HG02884 (cell line): ENCODE results near the gene CCND2.
"Not testable (repeated sequence)": the region's sequence is repeated elsewhere in the genome, so short reads cannot be mapped to it uniquely, and the experiment has no call there.

Experiments
- ATAC-seq: cut with Tn5 transposase; IDR thresholded peaks from one replicate; pipeline ENCODE4 v1.9.1; 2021; ENCODE audit warnings: mild to moderate bottlenecking, moderate library complexity; ENCODE audit not compliant: unreplicated experiment

Gene CCND2

GRCh38 chr12:4273652-4274395, at the start of gene CCND2:
Gene CCND2 (plus strand): TSS chr12:4273762. CDS start chr12:4274041, 279 bp downstream.
- no peak for ATAC-seq

GRCh38 chr12:4224206-4224889, 49.2 kb upstream of the CCND2 start:
- no peak for ATAC-seq

DNA sequence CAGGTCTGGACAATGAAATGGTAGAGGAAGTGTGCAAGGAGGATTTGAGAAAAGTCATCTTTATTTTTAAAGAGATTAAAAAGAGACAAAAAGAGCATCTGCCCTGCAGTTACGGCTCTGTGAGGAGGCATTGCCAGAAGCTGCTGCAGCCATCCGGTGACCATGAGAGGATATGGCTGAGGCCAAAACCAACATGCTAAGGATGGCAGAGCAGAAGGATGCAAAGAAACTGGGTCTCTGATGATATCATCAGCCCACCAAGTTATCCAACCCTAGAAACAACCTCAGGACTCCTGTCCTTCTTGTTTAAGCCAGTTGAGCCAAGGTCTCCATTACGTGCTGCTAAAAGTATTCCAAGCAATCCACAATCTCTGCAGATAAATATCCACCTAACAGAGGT, 48.0 kb upstream of the CCND2 start:
- no peak for ATAC-seq

- ATAC-seq: no peak
These were observed 46.5 kb upstream of the CCND2 start for GRCh38 chr12:4227046-4227445.

DNA sequence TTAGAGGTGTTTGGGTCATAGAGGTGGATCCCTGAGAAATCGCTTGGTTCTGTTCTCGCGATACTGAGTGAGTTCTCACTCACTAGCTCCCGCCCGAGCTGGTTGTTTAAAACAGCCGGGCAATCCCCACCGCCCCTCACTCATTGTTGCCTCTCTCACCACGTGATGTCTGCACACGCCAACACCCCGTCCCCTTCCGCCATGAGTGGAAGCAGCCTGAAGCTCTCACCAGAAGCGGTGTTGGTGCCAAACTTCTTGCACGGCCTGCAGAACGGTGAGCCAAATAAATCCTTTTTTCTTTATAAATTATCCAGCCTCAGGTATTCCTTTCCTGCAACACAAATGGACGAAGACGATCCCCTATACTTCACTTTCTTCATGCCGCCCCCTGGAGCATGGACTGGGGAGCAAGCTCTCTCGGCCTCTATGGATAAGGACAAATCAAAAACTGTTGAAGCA, 45.4 kb upstream of the CCND2 start:
- ATAC-seq: no peak

DNA sequence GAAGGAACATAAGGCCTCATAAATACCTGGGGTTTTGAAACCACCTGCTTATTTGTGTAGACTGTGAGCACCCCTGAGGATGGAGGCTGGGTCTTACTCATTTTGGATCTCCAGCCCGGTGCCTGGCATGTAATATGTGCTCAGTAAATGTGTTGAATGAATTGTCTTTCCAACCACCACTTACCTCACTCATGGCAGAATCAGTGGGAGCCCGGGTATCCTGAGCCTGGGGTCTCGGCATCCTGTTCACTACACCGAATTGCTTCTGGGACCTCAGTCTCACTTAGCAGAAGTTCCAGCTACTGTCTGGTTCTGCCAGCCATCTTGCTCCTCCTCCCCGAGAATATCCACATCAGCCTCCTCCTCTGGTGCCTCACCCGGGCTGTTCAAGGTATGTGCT, 43.0 kb upstream of the CCND2 start:
- ATAC-seq: no peak

DNA sequence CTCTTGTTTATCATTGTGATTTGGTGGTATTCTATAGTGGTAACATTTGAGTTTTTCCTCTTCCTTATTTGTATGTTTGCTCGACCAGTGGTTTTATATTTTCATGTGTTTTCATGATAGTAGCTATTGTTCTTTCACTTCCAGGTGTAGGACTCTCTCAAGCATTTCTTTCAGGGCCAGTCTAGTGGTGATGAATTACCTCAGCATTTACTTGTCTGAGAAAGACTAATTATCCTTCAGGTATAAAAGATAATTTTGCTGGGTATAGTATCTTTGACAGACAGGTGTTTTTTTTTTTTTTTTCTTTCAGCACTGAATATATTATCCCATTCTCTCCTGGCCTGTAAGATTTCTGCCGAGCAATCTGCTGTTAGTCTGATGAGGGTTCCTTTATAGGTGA, 35.0 kb upstream of the CCND2 start:
- ATAC-seq: no peak

- ATAC-seq: no peak
These were observed 33.8 kb upstream of the CCND2 start for GRCh38 chr12:4239746-4240145.

DNA sequence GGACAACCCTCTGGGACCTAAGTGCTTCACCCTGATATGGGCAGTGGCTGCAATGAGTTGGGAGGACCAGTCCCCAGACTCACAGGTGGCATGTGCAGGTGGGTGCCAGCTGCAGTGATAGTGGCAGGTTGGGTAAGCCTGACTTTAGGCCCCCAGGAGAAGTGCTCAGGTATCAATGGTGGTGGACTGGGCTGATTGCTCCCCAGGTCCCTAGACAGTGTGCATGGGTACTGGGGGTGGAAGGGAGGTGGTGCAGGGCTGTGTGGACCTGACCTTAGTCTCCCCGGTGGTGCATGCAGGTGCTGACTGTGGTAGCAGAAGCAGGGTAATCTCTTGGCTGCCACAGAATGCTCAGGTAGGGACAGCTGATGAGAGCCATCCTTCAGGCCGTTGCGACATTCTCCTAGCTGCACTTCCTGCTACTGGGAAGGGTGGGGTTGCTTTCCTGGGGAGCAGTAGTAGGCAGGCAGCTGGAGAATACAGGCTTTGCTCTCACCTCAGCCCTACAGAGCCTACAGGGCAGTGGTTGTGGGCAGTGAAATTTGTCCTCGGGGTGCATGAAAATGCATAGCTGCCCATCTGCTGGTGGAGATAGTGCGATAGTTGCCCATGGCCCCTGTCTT, 33.3 kb upstream of the CCND2 start:
- no peak for ATAC-seq

DNA sequence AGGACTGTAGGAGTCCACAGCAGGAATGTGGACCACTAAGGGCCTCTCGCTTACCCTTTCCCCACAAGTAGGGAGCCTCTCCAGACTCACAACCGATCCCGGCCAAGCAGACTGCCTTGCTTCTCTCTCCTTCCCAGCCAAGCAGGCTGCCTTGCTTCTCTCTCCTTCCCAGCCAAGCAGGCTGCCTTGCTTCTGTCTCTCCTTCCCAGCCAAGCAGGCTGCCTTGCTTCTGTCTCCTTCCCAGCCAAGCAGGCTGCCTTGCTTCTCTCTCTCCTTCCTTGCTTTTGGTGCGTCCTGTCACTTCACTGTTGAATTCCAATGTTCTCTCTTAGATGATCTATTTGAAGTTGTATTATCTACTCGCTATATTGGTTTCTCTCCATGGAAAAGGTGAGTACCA, 32.6 kb upstream of the CCND2 start:
- ATAC-seq: no peak

DNA sequence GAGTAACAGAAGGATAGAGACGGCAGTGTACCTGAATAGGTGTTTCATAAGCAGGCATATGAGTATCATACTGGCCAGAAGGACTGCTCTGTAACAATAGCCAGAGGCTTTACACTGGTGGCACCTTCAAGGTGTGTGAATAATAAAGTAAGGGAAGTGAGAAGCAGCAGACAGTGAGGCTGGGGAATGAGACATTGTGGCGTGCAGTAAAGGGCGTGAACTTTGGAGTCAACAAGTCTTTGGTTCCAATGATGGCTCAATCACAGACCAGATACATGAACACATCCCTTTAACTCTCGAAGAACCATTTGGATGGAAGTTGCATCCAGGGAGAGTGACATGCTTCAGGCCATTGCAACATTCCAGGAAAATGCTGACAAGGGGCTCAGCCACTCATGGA, 32.0 kb upstream of the CCND2 start:
- ATAC-seq: no peak

DNA sequence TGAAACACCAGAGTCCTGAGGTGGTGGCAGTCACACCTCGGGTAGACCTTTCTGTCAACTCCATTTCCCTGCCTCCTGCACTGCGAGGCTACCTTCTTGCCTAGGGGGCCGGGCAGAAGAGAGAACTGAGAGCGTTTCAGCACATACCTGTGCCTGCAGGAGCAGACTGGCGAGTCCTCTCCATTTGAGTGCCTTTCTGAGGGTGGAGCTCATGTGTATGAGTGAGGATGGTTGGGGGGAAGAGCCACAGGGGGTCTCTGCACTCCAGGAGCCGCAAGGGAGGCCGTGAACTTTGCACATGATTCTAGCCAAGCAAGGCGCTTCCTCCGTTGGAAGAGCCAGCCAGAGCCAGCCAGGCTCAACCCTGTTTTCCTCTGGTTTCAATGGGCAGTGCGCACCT, 31.0 kb upstream of the CCND2 start:
- ATAC-seq: no peak

DNA sequence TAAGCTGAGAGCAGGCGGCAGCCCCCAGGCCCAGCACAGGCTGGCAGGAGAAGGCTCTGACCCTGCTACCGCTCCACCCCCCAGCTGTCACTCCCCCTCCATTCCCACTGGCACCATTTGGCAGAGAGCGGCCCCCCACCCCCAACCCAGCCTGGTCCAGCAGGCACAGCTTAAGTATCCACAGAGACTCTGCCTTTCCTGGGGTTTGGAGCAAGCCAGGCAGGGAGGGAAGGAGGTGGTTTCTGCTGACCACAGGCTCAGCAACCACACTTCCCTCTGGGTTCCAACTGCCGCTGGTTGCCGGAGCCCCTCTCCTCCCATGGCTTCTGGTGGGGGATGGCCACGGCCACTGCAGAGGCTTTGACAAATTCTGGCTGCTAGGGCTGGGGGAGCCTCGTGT, 30.5 kb upstream of the CCND2 start:
- ATAC-seq: no peak

GRCh38 chr12:4243491-4244100, 30.0 kb upstream of the CCND2 start:
- not testable (repeated sequence) for ATAC-seq

DNA sequence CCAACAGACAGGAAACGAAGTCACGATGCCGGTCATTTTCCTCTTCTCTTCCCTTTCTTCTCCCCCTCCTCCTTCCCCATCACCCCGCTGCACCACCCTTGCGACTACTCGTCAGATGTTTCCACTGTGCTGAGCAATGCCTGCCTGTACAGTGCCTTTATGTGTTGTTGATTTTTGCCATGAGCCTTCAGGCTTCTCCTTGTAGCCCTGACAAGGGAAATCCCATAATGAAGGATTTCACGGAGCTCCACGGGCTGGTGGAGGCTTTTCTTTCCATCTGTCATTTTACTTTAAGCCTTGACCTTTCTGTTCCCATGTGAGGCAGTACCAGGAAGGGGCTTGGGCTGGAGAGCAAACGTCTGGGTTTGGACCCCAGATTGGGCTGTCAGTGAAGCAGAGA, 28.7 kb upstream of the CCND2 start:
- no peak for ATAC-seq

- no peak for ATAC-seq
These were observed 28.1 kb upstream of the CCND2 start for GRCh38 chr12:4245446-4245845.

GRCh38 chr12:4246116-4246515, 27.4 kb upstream of the CCND2 start:
- no peak for ATAC-seq

DNA sequence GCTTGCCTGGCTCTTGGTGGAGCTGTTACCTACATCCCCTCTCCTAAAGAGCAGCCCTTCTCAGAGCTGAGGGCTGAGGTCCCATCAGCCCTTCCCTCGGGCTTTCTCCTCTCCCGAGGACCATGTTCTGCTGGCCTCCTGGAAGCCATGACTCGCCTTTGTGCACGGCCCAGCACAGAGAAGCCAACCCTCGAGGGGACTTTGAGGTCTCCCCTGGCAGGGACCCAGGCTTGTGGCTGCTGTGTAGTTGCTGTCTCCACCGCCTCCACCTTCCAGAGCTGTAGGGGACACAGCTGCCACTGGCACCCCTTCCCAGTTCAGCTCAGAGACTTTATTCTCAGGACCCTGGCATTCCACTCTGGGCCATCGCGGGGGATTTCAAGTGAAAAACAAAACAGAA, 22.9 kb upstream of the CCND2 start:
- no peak for ATAC-seq

- ATAC-seq: no peak
These were observed 22.2 kb upstream of the CCND2 start for GRCh38 chr12:4251216-4251891.

DNA sequence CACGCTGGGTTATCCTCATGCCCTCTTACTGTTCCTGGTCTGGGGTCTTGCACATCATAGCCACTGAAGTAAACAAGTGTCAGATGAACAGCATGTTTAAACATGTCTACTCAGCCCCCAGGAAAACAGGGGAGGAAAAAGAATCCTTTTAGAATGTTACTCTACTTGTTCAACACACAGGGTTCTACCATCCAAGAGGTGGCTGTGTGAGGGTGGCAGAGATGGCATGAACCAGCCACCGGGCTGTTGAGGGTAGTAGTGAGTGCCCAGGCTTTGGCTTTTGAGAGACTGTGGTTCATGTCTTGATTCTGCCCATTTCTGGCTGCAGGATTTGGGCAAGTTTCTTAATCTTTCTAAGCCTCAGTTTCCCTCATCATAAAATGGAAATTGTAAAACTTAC, 21.6 kb upstream of the CCND2 start:
- ATAC-seq: no peak

- ATAC-seq: no peak
These were observed 21.0 kb upstream of the CCND2 start for GRCh38 chr12:4252601-4253000.
